Skin of body (tissue), 2 donors: ENCODE results near the gene SATL1. TPM values are rescaled to one million over a fixed set of nuclear protein-coding genes. Genes with fewer than 3 reads are reported as not detected.
"Not testable (repeated sequence)": the region's sequence is repeated elsewhere in the genome, so short reads cannot be mapped to it uniquely, and the experiment has no call there.

Experiments used
- DNase-seq: peaks from one replicate; lab custom pipeline; 2025; lab: John Stamatoyannopoulos, UW
- total RNA-seq: library from RNA; depleted of rRNA; stranded (reverse); fragments of >200 nt; gene quantifications from one replicate; pipeline ENCODE4 v1.2.3, GENCODE V29; 2014

The SATL1 gene
- total RNA-seq, 1 donor from 2014 or later = 0.20 TPM

- DNase-seq = no peak
These were observed 134.3 kb downstream of the SATL1 start for GRCh38 chrX:85109235-85109634.

- DNase-seq = no peak
These were observed 135.4 kb downstream of the SATL1 start for GRCh38 chrX:85108165-85108564.

- DNase-seq = no peak
These were observed 136.2 kb downstream of the SATL1 start for GRCh38 chrX:85107407-85107806.

- DNase-seq = no peak
These were observed 154.2 kb downstream of the SATL1 start for GRCh38 chrX:85089321-85089840.

GRCh38 chrX:85084770-85085393, 158.7 kb downstream of the SATL1 start:
- DNase-seq = peak; percentile 0

- DNase-seq = not testable (repeated sequence)
These were observed 166.3 kb downstream of the SATL1 start for GRCh38 chrX:85077247-85077646.

- DNase-seq = no peak
These were observed 177.9 kb downstream of the SATL1 start for GRCh38 chrX:85065512-85066198.

- no peak for DNase-seq
These were observed 190.8 kb downstream of the SATL1 start for GRCh38 chrX:85052636-85053343.

GRCh38 chrX:85052205-85052604, 191.4 kb downstream of the SATL1 start:
- no peak for DNase-seq

- no peak for DNase-seq
These were observed 192.0 kb downstream of the SATL1 start for GRCh38 chrX:85051627-85052026.

Other genes starting within 250 kb of the SATL1 start
- 11.0 TPM for gene APOOL, start 239.9 kb downstream of the SATL1 start, total RNA-seq
- gene ZNF711, start 212 bp upstream of the SATL1 start, total RNA-seq = 25.4 TPM
- 45.3 TPM for gene POF1B, start 135.9 kb upstream of the SATL1 start, total RNA-seq